Stimulated activated CD4-positive, alpha-beta T cell treated with anti-CD3 and anti-CD28 coated beads, TNF-alpha, amount 100 ng/mL, for 1 hour (primary cell): ENCODE data around the gene G6PC2.
"Not testable (repeated sequence)": the region's sequence is repeated elsewhere in the genome, so short reads cannot be mapped to it uniquely, and the experiment has no call there.

Source experiments
- DNase-seq, 3 donors: peaks; one replicate each; pipeline ENCODE4 v3.0.0-alpha.2; 2020; ENCODE audit warnings: low read depth in 3 of 3, low spot score in 1 of 3

Gene G6PC2

GRCh38 chr2:168901003-168901402 is at the start of gene G6PC2:
G6PC2 (plus strand) TSS chr2:168901291; CDS start chr2:168901332, 41 bp downstream.
- no peak for DNase-seq

- no peak for DNase-seq
These were observed 49.3 kb upstream of the G6PC2 start for GRCh38 chr2:168851674-168852320.

GRCh38 chr2:168852481-168852880 is 48.6 kb upstream of the G6PC2 start:
- no peak for DNase-seq

- DNase-seq: no peak
These were observed 47.6 kb upstream of the G6PC2 start for GRCh38 chr2:168853471-168853870.

- DNase-seq: no peak
These were observed 46.4 kb upstream of the G6PC2 start for GRCh38 chr2:168854651-168855050.

GRCh38 chr2:168855601-168856000 is 45.5 kb upstream of the G6PC2 start:
- no peak for DNase-seq

GRCh38 chr2:168858146-168858545 is 42.9 kb upstream of the G6PC2 start:
- no peak for DNase-seq

GRCh38 chr2:168867164-168867563 is 33.9 kb upstream of the G6PC2 start:
- not testable (repeated sequence) for DNase-seq

- DNase-seq: not testable (repeated sequence)
These were observed 30.7 kb upstream of the G6PC2 start for GRCh38 chr2:168870369-168870768.

- not testable (repeated sequence) for DNase-seq
These were observed 30.3 kb upstream of the G6PC2 start for GRCh38 chr2:168870824-168871223.

GRCh38 chr2:168874368-168875054 is 26.6 kb upstream of the G6PC2 start:
- DNase-seq: no peak

- DNase-seq: not testable (repeated sequence)
These were observed 18.9 kb upstream of the G6PC2 start for GRCh38 chr2:168882163-168882562.

- DNase-seq: no peak
These were observed 16.1 kb upstream of the G6PC2 start for GRCh38 chr2:168884975-168885374.

- DNase-seq: no peak
These were observed 11.5 kb upstream of the G6PC2 start for GRCh38 chr2:168889635-168890005.

GRCh38 chr2:168890006-168890782 is 10.9 kb upstream of the G6PC2 start, which contains the start of gene SPC25:
SPC25 (minus strand) TSS chr2:168890430; CDS start chr2:168889519, 911 bp downstream.
- peak; percentile 54 to 72 (median 68) for DNase-seq

GRCh38 chr2:168892327-168892726 is 8.8 kb upstream of the G6PC2 start:
- no peak for DNase-seq

- no peak for DNase-seq
These were observed 7.0 kb upstream of the G6PC2 start for GRCh38 chr2:168894101-168894500.

GRCh38 chr2:168894720-168895119 is 6.4 kb upstream of the G6PC2 start:
- DNase-seq: no peak

GRCh38 chr2:168895771-168896170 is 5.3 kb upstream of the G6PC2 start:
- DNase-seq: no peak

- no peak for DNase-seq
These were observed 4.3 kb upstream of the G6PC2 start for GRCh38 chr2:168896783-168897182.

GRCh38 chr2:168897449-168897848 is 3.6 kb upstream of the G6PC2 start:
- DNase-seq: no peak

GRCh38 chr2:168903888-168904287 is 2.8 kb downstream of the G6PC2 start:
- DNase-seq: no peak
